K562 (cell line): Measurements from ENCODE around the gene USP2. TPM values are rescaled to one million over a fixed set of nuclear protein-coding genes. Genes with fewer than 3 reads are reported as not detected.

ENCODE experiments used
- ATF7 ChIP-seq: fragments of 450-650 bp; IDR thresholded peaks from 2 replicates; pipeline ENCODE4 v1.7.1; 2014; ENCODE audit warnings: mild to moderate bottlenecking, moderate library complexity
- CC2D1A ChIP-seq: fragments of 450-650 bp; IDR thresholded peaks from 2 replicates; pipeline ENCODE4 v1.6.1; 2017; ENCODE audit warnings: mild to moderate bottlenecking
- CEBPB ChIP-seq: fragments of 450-650 bp; IDR thresholded peaks from 2 replicates; pipeline ENCODE4 v1.6.1; 2016; ENCODE audit warnings: missing genetic modification characterization, missing compliant biosample characterization
- EP400 ChIP-seq: fragments of 450-650 bp; IDR thresholded peaks from 2 replicates; pipeline ENCODE4 v1.6.1; 2017; ENCODE audit warnings: antibody characterized with exemption, mild to moderate bottlenecking, moderate library complexity
- ETS1 ChIP-seq: conservative IDR thresholded peaks from 2 replicates; pipeline ENCODE4 v1.6.1; 2011; ENCODE audit warnings: low read depth, mild to moderate bottlenecking, low read length; ENCODE audit not compliant: control insufficient read depth
- FOXA3 ChIP-seq, 2 experiments: fragments of 450-650 bp in 1 of 2; sonication (generic) in 1 of 2; formaldehyde crosslinking; IDR thresholded peaks in 1 of 2; conservative IDR thresholded peaks in 1 of 2; 2 replicates each; pipeline versions ENCODE4 v1.4.0 to v1.8.0; 2020 to 2022; ENCODE audit warnings: mild to moderate bottlenecking in 2 of 2, missing genetic modification reagents in 1 of 2
- FOXK2 ChIP-seq, 2 experiments: fragments of 450-650 bp; IDR thresholded peaks in 1 of 2; conservative IDR thresholded peaks in 1 of 2; 2 replicates each; pipeline ENCODE4 v1.6.1; 2016; ENCODE audit warnings: low read depth in 2 of 2, mild to moderate bottlenecking in 1 of 2
- HOXB6 ChIP-seq: fragments of 250-450 bp; sonication (Bioruptor Pico); IDR thresholded peaks from 2 replicates; pipeline ENCODE4 v1.5.1; 2022; ENCODE audit warnings: mild to moderate bottlenecking, borderline replicate concordance
- L3MBTL2 ChIP-seq: fragments of 450-650 bp; IDR thresholded peaks from 2 replicates; pipeline ENCODE4 v1.6.1; 2016; ENCODE audit warnings: mild to moderate bottlenecking, moderate library complexity
- NFRKB ChIP-seq: fragments of 450-650 bp; IDR thresholded peaks from 2 replicates; pipeline ENCODE4 v1.6.1; 2016; ENCODE audit warnings: low read depth
- POLR2A ChIP-seq: fragments of 450-650 bp; conservative IDR thresholded peaks from 2 replicates; pipeline ENCODE4 v1.6.1; 2016
- RBBP5 ChIP-seq: fragments of 200-600 bp; sonication (generic); IDR thresholded peaks from 2 replicates; pipeline ENCODE4 v1.6.1; 2012; ENCODE audit warnings: borderline replicate concordance, mild to moderate bottlenecking, low read length, control low read depth, inconsistent platforms; ENCODE audit not compliant: insufficient read depth, poor library complexity, severe bottlenecking
- SRF ChIP-seq, 2 experiments: fragments of 250-450, 450-650 bp in 1 of 2; sonication (Bioruptor Pico) in 1 of 2; sonication (generic) in 1 of 2; formaldehyde crosslinking; IDR thresholded peaks; 2 replicates each; pipeline versions ENCODE4 v1.5.0 to v1.5.1; 2020 to 2022; ENCODE audit warnings: mild to moderate bottlenecking in 1 of 2, missing genetic modification reagents in 1 of 2
- TBP ChIP-seq: optimal IDR thresholded peaks from 2 replicates; pipeline ENCODE3; 2011; ENCODE audit warnings: low read depth, low read length, improper control_type of control experiment
- YY1 ChIP-seq, 3 experiments: IDR thresholded peaks; 2 replicates each; pipeline ENCODE4 v1.6.1; 2011; ENCODE audit warnings: low read length in 2 of 3, mild to moderate bottlenecking in 2 of 3, moderate library complexity in 2 of 3, borderline replicate concordance in 1 of 3, control low read depth in 1 of 3, low read depth in 1 of 3; ENCODE audit not compliant: insufficient read depth in 3 of 3, insufficient replicate concordance in 2 of 3, control insufficient read depth in 1 of 3, insufficient read length in 1 of 3; ENCODE audit errors: extremely low read depth in 1 of 3
- ZBTB7A ChIP-seq: IDR thresholded peaks from 2 replicates; pipeline ENCODE4 v1.6.1; 2011; ENCODE audit warnings: low read depth, mild to moderate bottlenecking, low read length, moderate library complexity, borderline replicate concordance; ENCODE audit not compliant: control insufficient read depth
- polyA plus RNA-seq, 8 experiments: library from polyadenylated mRNA; depleted of rRNA in 4 of 8; stranded (reverse) in 5 of 8; unstranded in 3 of 8; fragments of >200 nt; fragmentation: Nextera tagmentation in 2 of 8; fragmentation: Illumina TruSeq in 1 of 8; extraction: Ambion mirVana in 2 of 8; extraction: Trizol in 1 of 8; gene quantifications; 2 replicates each; pipeline versions ENCODE4 v1.2.1 to v1.2.3, GENCODE V29; 2011 to 2014; ENCODE audit warnings: inconsistent platforms in 1 of 8, missing spikeins in 1 of 8
- total RNA-seq, 7 experiments: library from RNA; depleted of rRNA in 6 of 7; stranded (reverse); fragments of >200 nt in 6 of 7; fragmentation: Illumina TruSeq in 2 of 7; extraction: Trizol in 2 of 7; gene quantifications; 2 replicates each; pipeline versions ENCODE4 v1.2.1 to v1.2.3, GENCODE V29; 2011 to 2021; ENCODE audit warnings: low replicate concordance in 1 of 7
- TF ChIP-seq, protein P1 (sequence below): sonication (generic); formaldehyde crosslinking; IDR thresholded peaks from 2 replicates; pipeline ENCODE4 v1.5.0; 2020; ENCODE audit warnings: missing genetic modification reagents
- TF ChIP-seq, protein P2 (sequence below): fragments of 450-650 bp; IDR thresholded peaks from 2 replicates; pipeline ENCODE4 v1.6.1; 2016; ENCODE audit warnings: borderline replicate concordance
- TF ChIP-seq, protein P3 (sequence below): sonication (generic); formaldehyde crosslinking; IDR thresholded peaks from 2 replicates; pipeline ENCODE4 v1.8.0; 2022; ENCODE audit warnings: mild to moderate bottlenecking, missing genetic modification reagents
- TF ChIP-seq, protein P4 (sequence below), 2 experiments: fragments of 450-650 bp; IDR thresholded peaks; 2 replicates each; pipeline ENCODE4 v1.6.1; 2016

USP2 gene
- total and polyA plus RNA-seq, 9 of the 15 experiments (the other 6 are each of a cell fraction or from before 2014, with no cell fraction given) = 2.8 to 16.9 (median 3.9) TPM

DNA sequence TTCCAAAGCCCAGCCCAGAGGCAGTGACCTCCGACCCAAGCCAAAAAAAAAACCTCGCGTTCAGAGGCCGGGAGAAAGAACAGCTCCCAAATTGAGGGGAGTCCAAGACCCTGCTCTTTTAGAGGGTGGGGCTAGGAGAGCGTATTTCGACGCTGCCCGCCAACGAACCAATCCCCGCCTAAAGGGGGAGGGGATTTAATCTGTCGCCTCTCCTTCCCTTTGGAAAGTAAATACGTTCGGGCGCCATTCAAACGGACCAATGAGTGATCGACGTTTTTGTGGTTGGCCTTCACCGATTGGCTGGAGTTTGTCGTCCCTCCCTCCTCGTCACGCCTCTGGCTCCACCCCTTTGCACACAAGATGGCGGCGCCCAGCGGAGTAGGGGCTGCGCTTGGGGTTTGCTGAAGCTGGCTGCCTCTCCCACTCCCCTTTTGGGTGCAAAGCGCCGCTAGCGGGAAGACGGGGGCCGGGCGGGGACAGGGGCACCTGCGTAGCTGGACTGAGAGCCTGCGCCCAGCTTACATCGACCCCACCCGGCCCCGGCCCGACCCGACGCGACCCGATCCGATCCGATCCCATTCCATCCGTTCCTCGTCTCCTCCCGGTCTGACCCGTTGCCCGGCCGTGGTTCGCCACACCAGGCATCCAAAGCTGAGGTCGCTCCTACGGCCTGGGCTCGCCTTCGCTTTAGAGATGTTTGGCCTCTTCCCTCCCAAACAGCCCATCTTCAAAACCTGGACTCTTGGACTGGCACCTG, 47.1 kb downstream of the USP2 start, which contains the start of gene RNF26 (continued):
- TF ChIP-seq CEBPB (no peak), YY1 (IDR thresholded peaks at IDR 0.05; ENCODE audit: borderline replicate concordance in 1 of 3, control insufficient read depth in 1 of 3, extremely low read depth in 1 of 3, insufficient read depth in 3 of 3, insufficient read length in 1 of 3, insufficient replicate concordance in 2 of 3, low read depth in 1 of 3, low read length in 2 of 3) (peak; percentile 93 to 99 (median 98)), CC2D1A (peak; percentile 69; the same call in 1 of the 2 replicates), FOXK2 (conservative IDR thresholded peaks at IDR 0.05 in 1 of 2, IDR thresholded peaks at IDR 0.05 in 1 of 2; ENCODE audit: low read depth in 2 of 2) (peak; percentile 89 to 91), ETS1 (0 out of 2 replicates have a peak, but pooled peaks have one; percentile 57), L3MBTL2 (peak; percentile 53; the same call in 1 of the 2 replicates), RBBP5 (peak; percentile 95), TBP (peak; percentile 82), NFRKB (0 out of 2 replicates have a peak, but pooled peaks have one; percentile 15), FOXA3 (CRISPR knock-in tag; conservative IDR thresholded peaks at IDR 0.05 in 1 of 2, IDR thresholded peaks at IDR 0.05 in 1 of 2) (peak; percentile 83 to 89), EP400 (peak; percentile 86), ZBTB7A (peak; percentile 96), SRF (CRISPR knock-in tag; IDR thresholded peaks at IDR 0.05) (peak in 1 of 2 experiments; percentile 28; a peak in 1 of 4 replicates), ATF7 (peak; percentile 62), POLR2A (peak; percentile 87), HOXB6 (CRISPR knock-in tag) (no peak)
- TF ChIP-seq, protein P1, sequence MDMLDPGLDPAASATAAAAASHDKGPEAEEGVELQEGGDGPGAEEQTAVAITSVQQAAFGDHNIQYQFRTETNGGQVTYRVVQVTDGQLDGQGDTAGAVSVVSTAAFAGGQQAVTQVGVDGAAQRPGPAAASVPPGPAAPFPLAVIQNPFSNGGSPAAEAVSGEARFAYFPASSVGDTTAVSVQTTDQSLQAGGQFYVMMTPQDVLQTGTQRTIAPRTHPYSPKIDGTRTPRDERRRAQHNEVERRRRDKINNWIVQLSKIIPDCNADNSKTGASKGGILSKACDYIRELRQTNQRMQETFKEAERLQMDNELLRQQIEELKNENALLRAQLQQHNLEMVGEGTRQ (CRISPR knock-in tag) = no peak
- TF ChIP-seq, protein P2, sequence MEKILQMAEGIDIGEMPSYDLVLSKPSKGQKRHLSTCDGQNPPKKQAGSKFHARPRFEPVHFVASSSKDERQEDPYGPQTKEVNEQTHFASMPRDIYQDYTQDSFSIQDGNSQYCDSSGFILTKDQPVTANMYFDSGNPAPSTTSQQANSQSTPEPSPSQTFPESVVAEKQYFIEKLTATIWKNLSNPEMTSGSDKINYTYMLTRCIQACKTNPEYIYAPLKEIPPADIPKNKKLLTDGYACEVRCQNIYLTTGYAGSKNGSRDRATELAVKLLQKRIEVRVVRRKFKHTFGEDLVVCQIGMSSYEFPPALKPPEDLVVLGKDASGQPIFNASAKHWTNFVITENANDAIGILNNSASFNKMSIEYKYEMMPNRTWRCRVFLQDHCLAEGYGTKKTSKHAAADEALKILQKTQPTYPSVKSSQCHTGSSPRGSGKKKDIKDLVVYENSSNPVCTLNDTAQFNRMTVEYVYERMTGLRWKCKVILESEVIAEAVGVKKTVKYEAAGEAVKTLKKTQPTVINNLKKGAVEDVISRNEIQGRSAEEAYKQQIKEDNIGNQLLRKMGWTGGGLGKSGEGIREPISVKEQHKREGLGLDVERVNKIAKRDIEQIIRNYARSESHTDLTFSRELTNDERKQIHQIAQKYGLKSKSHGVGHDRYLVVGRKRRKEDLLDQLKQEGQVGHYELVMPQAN = peak; percentile 77
- TF ChIP-seq, protein P3, sequence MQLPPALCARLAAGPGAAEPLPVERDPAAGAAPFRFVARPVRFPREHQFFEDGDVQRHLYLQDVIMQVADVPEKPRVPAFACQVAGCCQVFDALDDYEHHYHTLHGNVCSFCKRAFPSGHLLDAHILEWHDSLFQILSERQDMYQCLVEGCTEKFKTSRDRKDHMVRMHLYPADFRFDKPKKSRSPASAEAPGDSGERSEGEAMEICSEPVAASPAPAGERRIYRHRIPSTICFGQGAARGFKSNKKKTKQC = no peak
- TF ChIP-seq, protein P4, sequence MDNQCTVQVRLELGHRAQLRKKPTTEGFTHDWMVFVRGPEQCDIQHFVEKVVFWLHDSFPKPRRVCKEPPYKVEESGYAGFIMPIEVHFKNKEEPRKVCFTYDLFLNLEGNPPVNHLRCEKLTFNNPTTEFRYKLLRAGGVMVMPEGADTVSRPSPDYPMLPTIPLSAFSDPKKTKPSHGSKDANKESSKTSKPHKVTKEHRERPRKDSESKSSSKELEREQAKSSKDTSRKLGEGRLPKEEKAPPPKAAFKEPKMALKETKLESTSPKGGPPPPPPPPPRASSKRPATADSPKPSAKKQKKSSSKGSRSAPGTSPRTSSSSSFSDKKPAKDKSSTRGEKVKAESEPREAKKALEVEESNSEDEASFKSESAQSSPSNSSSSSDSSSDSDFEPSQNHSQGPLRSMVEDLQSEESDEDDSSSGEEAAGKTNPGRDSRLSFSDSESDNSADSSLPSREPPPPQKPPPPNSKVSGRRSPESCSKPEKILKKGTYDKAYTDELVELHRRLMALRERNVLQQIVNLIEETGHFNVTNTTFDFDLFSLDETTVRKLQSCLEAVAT (IDR thresholded peaks at IDR 0.05) = 0 out of 4 replicates have a peak, but pooled peaks of 1 of the 2 experiments have one; percentile 43
